Measurements from ENCODE around the gene KIR3DL1.

KIR3DL1 gene

DNA sequence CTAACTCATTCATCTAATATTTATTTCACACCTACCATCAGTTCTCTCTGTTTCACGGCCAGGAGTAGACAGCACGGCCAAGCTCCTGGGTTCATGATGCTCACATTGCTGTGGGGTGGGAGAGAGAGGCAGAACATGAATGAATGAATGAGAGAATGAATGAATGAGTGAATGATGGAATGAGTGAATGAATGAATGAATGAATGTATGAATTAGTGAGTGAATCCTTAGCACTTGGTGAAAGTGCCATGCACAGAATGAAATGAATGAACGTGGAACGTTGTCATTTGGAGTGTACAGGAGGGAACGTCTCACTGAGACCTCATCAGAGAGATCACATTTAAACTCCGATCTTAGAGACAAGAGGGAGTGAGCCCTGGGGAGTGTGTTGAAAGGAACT is 24.8 kb upstream of the KIR3DL1 start:
- H3K4me3 ChIP-seq (ENCODE audit: low read length), result no peak overlapping the region
- TF ChIP-seq, protein P1, sequence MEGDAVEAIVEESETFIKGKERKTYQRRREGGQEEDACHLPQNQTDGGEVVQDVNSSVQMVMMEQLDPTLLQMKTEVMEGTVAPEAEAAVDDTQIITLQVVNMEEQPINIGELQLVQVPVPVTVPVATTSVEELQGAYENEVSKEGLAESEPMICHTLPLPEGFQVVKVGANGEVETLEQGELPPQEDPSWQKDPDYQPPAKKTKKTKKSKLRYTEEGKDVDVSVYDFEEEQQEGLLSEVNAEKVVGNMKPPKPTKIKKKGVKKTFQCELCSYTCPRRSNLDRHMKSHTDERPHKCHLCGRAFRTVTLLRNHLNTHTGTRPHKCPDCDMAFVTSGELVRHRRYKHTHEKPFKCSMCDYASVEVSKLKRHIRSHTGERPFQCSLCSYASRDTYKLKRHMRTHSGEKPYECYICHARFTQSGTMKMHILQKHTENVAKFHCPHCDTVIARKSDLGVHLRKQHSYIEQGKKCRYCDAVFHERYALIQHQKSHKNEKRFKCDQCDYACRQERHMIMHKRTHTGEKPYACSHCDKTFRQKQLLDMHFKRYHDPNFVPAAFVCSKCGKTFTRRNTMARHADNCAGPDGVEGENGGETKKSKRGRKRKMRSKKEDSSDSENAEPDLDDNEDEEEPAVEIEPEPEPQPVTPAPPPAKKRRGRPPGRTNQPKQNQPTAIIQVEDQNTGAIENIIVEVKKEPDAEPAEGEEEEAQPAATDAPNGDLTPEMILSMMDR (conservative IDR thresholded peaks at IDR 0.05; ENCODE audit: low read depth, low read length), result no peak
- no peak for DNase-seq (ENCODE audit: low read depth)

DNA sequence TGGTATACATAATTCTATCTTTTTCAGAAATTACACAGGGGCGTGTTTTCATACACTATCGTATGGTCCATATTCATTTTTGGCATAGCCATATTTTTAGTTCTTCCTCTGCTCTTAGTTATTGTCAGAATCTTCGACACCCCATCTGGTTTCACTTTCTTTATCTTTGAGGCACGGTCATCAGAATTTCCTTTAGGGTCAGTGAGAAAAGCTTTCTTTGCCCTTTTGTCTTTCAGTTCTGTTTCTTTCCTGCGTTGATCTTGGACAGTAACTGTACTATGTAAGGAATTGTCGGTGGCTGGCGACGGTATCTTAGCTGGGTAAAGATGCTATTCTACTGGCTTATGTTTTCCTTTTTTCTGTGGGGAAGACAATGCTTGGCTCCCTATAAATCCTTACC is 23.5 kb upstream of the KIR3DL1 start:
- H3K4me3 ChIP-seq (ENCODE audit: low read length), result no peak overlapping the region
- TF ChIP-seq, protein P1 (conservative IDR thresholded peaks at IDR 0.05; ENCODE audit: low read depth, low read length), result no peak
- DNase-seq (ENCODE audit: low read depth), result no peak

DNA sequence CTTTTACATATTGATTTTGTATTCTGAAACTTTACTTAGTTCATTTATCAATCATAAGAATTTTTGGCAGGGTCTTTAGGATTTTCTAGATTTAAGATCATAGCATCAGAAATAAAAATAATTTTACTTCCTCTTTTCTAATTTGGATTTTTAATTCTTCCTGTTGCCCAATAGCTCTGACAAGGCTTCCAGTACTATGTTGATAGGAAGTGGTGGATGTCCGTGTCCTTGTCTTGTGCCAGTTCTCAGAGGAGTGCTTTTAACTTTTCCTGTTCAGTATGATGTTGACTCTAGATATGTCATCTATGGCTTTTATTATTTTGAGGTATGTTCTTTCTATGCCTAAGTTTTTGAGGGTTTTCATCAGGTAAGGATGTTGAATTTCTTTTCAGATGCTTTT is 20.5 kb upstream of the KIR3DL1 start:
- H3K4me3 ChIP-seq (ENCODE audit: low read length), result no peak overlapping the region
- TF ChIP-seq, protein P1 (conservative IDR thresholded peaks at IDR 0.05; ENCODE audit: low read depth, low read length), result no peak
- no peak for DNase-seq (ENCODE audit: low read depth)

DNA sequence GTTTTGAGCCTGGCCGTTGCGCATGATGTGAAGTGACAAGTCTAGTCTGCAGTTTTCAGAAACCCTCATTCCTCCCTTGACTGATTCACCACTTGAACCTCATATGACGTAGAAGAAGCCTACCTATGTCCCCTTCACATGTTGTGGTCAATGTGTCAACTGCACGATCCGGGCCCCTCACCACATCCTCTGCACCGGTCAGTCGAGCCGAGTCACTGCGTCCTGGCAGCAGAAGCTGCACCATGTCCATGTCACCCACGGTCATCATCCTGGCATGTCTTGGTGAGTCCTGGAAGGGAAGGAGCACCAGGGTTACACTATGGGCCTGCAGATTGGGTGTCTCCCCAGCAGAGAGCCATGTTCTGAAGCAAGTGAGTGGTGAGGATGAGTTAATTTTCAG is 12.9 kb upstream of the KIR3DL1 start, which contains the start of gene KIR2DL4:
Gene KIR2DL4, plus strand, starts transcription at position 201 of the 400 bp plus-strand sequence. Its CDS starts 42 bp downstream, at position 243.
- TF ChIP-seq, protein P1 (conservative IDR thresholded peaks at IDR 0.05; ENCODE audit: low read depth, low read length), result no peak
- no peak within 1 kb of the TSS for H3K4me3 ChIP-seq (ENCODE audit: low read length)
- no peak for DNase-seq (ENCODE audit: low read depth)

DNA sequence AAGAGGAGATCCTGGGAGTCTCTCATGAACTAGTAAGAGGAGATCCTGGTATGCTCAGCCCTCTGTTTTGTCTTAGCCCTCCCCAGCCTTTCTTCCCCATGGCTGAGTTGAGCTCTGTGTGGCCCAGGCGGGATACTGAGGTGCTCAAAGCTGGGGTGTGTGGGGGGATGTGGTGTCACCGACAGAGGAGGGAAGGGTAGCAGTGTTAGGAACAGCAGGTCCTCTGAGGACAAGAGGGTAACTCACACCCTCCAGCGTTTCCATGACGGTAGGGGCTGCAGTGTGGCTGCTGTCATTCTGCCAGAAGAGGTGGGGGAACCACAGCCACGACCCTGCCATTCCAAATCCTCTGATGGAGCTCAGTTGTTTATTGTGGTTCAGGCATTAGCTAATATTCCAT is 12.2 kb upstream of the KIR3DL1 start:
- no peak overlapping the region for H3K4me3 ChIP-seq (ENCODE audit: low read length)
- no peak for DNase-seq (ENCODE audit: low read depth)
- TF ChIP-seq, protein P1 (conservative IDR thresholded peaks at IDR 0.05; ENCODE audit: low read depth, low read length), result no peak

DNA sequence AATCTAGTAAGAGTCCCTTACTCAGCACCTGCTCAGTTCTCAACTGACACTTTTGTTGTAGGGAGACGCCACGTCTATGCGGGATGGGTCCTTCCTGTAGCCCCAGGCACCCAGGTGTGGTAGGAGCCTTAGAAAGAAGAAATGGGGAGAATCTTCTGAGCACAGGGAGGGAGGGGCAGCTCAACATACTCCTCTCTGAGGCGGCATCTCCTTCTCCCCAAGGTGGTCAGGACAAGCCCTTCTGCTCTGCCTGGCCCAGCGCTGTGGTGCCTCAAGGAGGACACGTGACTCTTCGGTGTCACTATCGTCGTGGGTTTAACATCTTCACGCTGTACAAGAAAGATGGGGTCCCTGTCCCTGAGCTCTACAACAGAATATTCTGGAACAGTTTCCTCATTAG is 11.7 kb upstream of the KIR3DL1 start:
- DNase-seq (ENCODE audit: low read depth), result no peak
- TF ChIP-seq, protein P1 (conservative IDR thresholded peaks at IDR 0.05; ENCODE audit: low read depth, low read length), result no peak
- H3K4me3 ChIP-seq (ENCODE audit: low read length), result no peak overlapping the region

DNA sequence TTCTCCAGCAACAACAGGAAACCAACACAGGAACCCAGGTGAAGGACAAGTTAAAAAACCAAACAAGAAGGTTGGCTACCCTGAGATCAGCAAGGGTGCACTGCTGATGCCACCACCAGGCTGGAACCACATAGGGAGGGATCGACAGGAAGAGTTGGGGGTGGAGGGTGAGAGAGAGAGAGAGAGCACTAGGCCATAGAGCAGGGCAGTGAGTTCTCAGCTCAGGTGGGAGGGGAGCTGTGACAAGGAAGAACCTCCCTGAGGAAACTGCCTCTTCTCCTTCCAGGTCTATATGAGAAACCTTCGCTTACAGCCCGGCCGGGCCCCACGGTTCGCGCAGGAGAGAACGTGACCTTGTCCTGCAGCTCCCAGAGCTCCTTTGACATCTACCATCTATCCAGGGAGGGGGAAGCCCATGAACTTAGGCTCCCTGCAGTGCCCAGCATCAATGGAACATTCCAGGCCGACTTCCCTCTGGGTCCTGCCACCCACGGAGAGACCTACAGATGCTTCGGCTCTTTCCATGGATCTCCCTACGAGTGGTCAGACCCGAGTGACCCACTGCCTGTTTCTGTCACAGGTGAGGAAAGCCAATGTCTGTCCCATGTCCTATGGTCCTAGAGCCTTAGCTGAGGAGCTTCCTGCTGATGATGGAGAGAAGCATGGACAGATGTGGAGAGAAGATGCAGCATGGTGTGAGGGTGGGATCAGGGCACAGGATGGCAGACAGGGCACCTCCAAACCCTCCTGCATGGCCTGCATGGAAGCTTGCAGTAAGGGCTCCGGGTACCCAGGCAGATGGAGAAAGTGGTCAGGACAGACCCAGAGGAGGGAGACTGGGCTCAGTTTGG is 10.4 kb upstream of the KIR3DL1 start:
- no peak for DNase-seq (ENCODE audit: low read depth)
- no peak overlapping the region for H3K4me3 ChIP-seq (ENCODE audit: low read length)
- TF ChIP-seq, protein P1 (conservative IDR thresholded peaks at IDR 0.05; ENCODE audit: low read depth, low read length), result no peak

Measured in retinal pigment epithelial cell (primary cell).